PC-9 (cell line): Measurements from ENCODE around the gene EPHB2. TPM values are rescaled to one million over a fixed set of nuclear protein-coding genes. Genes with fewer than 3 reads are reported as not detected.
A peak's percentile ranks its signal among the peaks of the same experiment; 100 is the strongest.
"Not testable (repeated sequence)": the region's sequence is repeated elsewhere in the genome, so short reads cannot be mapped to it uniquely, and the experiment has no call there.

Experiments
- BruUV-seq: library from RNA; stranded (reverse); fragments of 400-500 nt; replicated peaks from 2 replicates; lab custom pipeline; 2021; lab: Mats Ljungman, UMichigan
- CTCF ChIA-PET: fragments of 300-600 bp; sonication (Branson Sonifier 250); formaldehyde crosslinking; loops from one replicate; lab custom pipeline; 2022; ENCODE audit warnings: antibody characterized with exemption; lab: Charles Lee
- POLR2A ChIA-PET: fragments of 300-600 bp; sonication (Branson Sonifier 250); formaldehyde crosslinking; loops from one replicate; lab custom pipeline; 2022; ENCODE audit warnings: antibody characterized with exemption; ENCODE audit not compliant: unreplicated experiment; lab: Charles Lee
- DNase-seq, 2 experiments: peaks; one replicate each; pipeline versions ENCODE4 v3.0.0 to v3.0.0-alpha.2; 2015 to 2022; ENCODE audit warnings: mixed read lengths in 1 of 2
- H2AFZ ChIP-seq: fragments of 200-600 bp; sonication (generic); 2 replicates; pipeline ENCODE4 v1.8.1; 2017; ENCODE audit warnings: antibody characterized with exemption
- H3F3A ChIP-seq: fragments of 200-600 bp; sonication (generic); 2 replicates; pipeline ENCODE4 v1.8.1; 2017; ENCODE audit warnings: antibody characterized with exemption, mild to moderate bottlenecking, low read depth; ENCODE audit not compliant: insufficient read depth
- H3K27ac ChIP-seq: fragments of 200-600 bp; sonication (generic); 2 replicates; pipeline ENCODE4 v1.6.1; 2016; ENCODE audit warnings: mixed run types
- H3K27me3 ChIP-seq: fragments of 200-600 bp; sonication (generic); 2 replicates; pipeline ENCODE4 v1.6.1; 2016; ENCODE audit warnings: low read depth, mixed run types; ENCODE audit not compliant: insufficient read depth
- H3K36me3 ChIP-seq: fragments of 200-600 bp; sonication (generic); 2 replicates; pipeline ENCODE4 v1.6.1; 2016; ENCODE audit warnings: low read depth, mixed run types
- H3K4me1 ChIP-seq: fragments of 200-600 bp; sonication (generic); replicated peaks from 2 replicates; pipeline ENCODE4 v1.6.1; 2016; ENCODE audit warnings: mixed run types; ENCODE audit not compliant: insufficient read depth
- H3K4me2 ChIP-seq: fragments of 200-600 bp; sonication (generic); 2 replicates; pipeline ENCODE4 v1.6.1; 2017; ENCODE audit warnings: mixed run types
- H3K4me3 ChIP-seq: fragments of 200-600 bp; sonication (generic); 2 replicates; pipeline ENCODE4 v1.6.1; 2016; ENCODE audit warnings: mixed run types
- H3K79me2 ChIP-seq: fragments of 200-600 bp; sonication (generic); 2 replicates; pipeline ENCODE4 v1.6.1; 2017; ENCODE audit warnings: low read depth, mixed run types
- H3K9me2 ChIP-seq: fragments of 200-600 bp; sonication (generic); 2 replicates; pipeline ENCODE4 v1.8.1; 2017; ENCODE audit warnings: mild to moderate bottlenecking; ENCODE audit not compliant: insufficient read depth
- H3K9me3 ChIP-seq: fragments of 200-600 bp; sonication (generic); 2 replicates; pipeline ENCODE4 v1.8.1; 2016; ENCODE audit warnings: low read depth; ENCODE audit not compliant: insufficient read depth
- H4K20me1 ChIP-seq: fragments of 200-600 bp; sonication (generic); 2 replicates; pipeline ENCODE4 v1.8.1; 2017; ENCODE audit not compliant: insufficient read depth
- EZH2 ChIP-seq: fragments of 200-600 bp; sonication (generic); IDR thresholded peaks from 2 replicates; pipeline ENCODE4 v1.8.0; 2017; ENCODE audit warnings: antibody characterized with exemption, low read depth
- intact Hi-C: fragments of 100-400 bp; cut with micrococcal nuclease; formaldehyde crosslinking; loops from one replicate; pipeline ENCODE4 v1.10.0; 2022; ENCODE audit not compliant: unreplicated experiment
- total RNA-seq: library from RNA; stranded (reverse); gene quantifications from 2 replicates; pipeline ENCODE4 v1.2.3, GENCODE V29; 2021
- TF ChIP-seq, protein P1 (sequence below): fragments of 200-600 bp; sonication (generic); conservative IDR thresholded peaks from 2 replicates; pipeline ENCODE4 v1.6.1; 2017; ENCODE audit warnings: mixed run types, antibody characterized with exemption, mild to moderate bottlenecking, moderate library complexity

EPHB2 gene
- total RNA-seq, 1 experiment from 2014 or later, result 26.7 TPM

DNA sequence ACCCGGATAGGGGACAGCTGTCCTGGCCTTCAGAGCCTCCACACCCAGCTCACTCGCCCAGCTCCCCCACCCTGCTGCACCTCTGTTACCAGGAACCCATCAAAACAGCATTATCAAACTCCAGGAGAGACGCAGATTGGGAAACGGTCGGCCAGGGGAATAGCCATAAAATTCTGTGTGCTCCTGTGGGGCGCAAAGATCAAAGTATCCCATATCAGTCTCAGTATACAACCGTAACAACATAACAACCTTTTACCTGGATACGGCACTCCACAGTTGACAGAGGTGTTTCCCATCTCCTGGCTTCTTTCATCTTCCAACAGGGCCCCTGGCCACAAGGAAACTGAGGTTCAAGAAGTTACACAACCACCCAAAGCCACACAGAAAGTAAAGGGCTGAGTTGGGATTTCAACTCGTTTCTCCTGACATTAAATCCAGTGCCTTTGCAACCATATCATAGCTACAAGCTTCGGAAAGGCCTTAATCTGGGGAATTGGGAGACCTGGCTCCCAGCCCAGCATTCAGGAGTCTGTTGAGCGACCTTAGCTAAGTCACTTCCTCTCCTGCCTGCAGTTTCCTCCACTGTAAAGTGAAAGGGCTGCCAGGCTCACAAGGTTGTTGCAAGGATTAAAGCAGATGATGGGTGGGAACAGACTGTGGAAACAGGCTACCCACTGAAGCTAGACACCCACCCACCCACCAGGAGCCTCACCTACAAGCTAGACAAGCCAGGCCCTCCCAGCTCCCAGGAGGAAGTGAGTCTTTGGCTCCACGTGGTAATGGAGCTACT, 8.1 kb upstream of the EPHB2 start:
- no peaks in the 10 kb centered on the region for H3K79me2 ChIP-seq
- TF ChIP-seq EZH2, result no peak
- TF ChIP-seq, protein P1, sequence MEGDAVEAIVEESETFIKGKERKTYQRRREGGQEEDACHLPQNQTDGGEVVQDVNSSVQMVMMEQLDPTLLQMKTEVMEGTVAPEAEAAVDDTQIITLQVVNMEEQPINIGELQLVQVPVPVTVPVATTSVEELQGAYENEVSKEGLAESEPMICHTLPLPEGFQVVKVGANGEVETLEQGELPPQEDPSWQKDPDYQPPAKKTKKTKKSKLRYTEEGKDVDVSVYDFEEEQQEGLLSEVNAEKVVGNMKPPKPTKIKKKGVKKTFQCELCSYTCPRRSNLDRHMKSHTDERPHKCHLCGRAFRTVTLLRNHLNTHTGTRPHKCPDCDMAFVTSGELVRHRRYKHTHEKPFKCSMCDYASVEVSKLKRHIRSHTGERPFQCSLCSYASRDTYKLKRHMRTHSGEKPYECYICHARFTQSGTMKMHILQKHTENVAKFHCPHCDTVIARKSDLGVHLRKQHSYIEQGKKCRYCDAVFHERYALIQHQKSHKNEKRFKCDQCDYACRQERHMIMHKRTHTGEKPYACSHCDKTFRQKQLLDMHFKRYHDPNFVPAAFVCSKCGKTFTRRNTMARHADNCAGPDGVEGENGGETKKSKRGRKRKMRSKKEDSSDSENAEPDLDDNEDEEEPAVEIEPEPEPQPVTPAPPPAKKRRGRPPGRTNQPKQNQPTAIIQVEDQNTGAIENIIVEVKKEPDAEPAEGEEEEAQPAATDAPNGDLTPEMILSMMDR, result no peak
- no peak overlapping the region for H3K4me3 ChIP-seq
- intact Hi-C loops, result no loop called here
- no peak for DNase-seq
- no peaks in the 10 kb centered on the region for H3K9me3 ChIP-seq
- H3K27ac ChIP-seq, result no peak overlapping the region
- ChIA-PET POLR2A (no interaction called here), CTCF (interaction anchor here (0.5 to 1.0 kb wide), 5 partner anchors 160 to 280 kb away, joined by 3 to 4 read pairs (median 3); no protein-coding TSS in a partner anchor)
- H4K20me1 ChIP-seq, result no peaks in the 10 kb centered on the region
- H3K4me2 ChIP-seq, result no peak overlapping the region
- H3K36me3 ChIP-seq, result no peaks in the 10 kb centered on the region
- no peaks in the 10 kb centered on the region for H3F3A ChIP-seq
- H3K9me2 ChIP-seq, result no peaks in the 10 kb centered on the region
- no TSS peak for BruUV-seq
- H3K27me3 ChIP-seq, result no peaks in the 10 kb centered on the region
- no peak overlapping the region for H2AFZ ChIP-seq
- H3K4me1 ChIP-seq, result no peaks in the 10 kb centered on the region

DNA sequence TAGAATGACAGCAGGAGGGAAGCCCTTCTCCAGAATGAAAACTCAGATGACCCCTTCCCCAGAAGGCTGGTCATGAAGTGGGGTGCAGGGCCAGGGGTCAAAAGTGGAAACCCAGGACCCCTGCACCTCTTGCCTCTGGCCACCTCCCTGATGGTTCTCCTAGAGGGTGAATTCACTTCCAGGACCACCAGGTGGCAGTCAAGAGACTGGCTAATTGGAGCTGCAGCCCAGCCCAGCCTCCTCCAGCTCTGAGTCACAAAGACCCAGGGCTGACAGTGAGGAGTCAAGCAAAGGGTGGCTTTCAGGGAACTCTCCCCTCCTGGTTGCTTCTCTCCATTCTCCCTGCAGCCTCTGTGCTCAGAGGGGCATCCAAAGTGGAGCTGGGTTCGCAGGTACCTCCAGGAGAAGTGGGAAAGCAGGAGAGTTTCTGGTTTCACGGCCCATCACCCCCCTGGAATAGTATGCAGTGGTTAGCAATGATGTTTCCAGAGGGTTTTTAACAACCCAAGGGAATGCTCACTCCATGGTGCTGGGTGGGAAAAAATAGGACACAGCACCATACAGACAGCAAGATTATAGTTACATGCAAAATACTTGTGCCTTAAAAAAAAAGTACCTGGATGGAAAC, 6.1 kb upstream of the EPHB2 start:
- H3F3A ChIP-seq, result no peaks in the 10 kb centered on the region
- H3K4me3 ChIP-seq, result no peak overlapping the region
- H3K4me1 ChIP-seq, result no peaks in the 10 kb centered on the region
- POLR2A ChIA-PET, result interaction anchor here (0.6 kb wide), 1 partner anchor 122 kb away, joined by 3 read pairs; no protein-coding TSS in a partner anchor
- CTCF ChIA-PET, result interaction anchor here (0.6 to 2.1 kb wide), 9 partner anchors 12 to 184 kb away, joined by 3 to 37 read pairs (median 4); no protein-coding TSS in a partner anchor
- peak; percentile 66 to 78 for DNase-seq
- no peaks in the 10 kb centered on the region for H3K79me2 ChIP-seq
- H3K9me2 ChIP-seq, result no peaks in the 10 kb centered on the region
- no peaks in the 10 kb centered on the region for H4K20me1 ChIP-seq
- no peaks in the 10 kb centered on the region for H3K27me3 ChIP-seq
- no peaks in the 10 kb centered on the region for H3K36me3 ChIP-seq
- no peak overlapping the region for H2AFZ ChIP-seq
- no peak overlapping the region for H3K4me2 ChIP-seq
- BruUV-seq, result no TSS peak
- TF ChIP-seq, protein P1, result peak; percentile 81
- TF ChIP-seq EZH2, result no peak
- H3K27ac ChIP-seq, result no peak overlapping the region
- no peaks in the 10 kb centered on the region for H3K9me3 ChIP-seq
- intact Hi-C loops, result loop anchor here (1.0 to 2.0 kb wide), 4 partner anchors 16 to 185 kb away; no protein-coding TSS in a partner anchor

DNA sequence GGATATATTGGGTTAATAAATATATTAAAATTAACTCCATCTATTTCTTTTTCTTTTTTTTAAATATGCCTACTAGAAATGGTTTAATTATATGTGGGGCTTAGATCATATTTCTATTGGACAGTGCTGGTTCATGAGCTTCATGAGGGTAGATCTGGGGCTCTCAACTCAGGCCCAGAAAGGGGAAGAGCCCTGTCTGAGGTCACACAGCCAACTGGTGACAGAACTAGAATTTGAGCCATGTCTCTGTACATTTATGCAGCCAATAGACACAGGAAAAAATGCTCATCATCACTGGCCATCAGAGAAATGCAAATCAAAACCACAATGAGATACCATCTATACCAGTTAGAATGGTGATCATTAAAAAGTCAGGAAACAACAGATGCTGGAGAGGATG, 5.1 kb upstream of the EPHB2 start:
- ChIA-PET CTCF (interaction anchor here (0.7 to 2.1 kb wide), 2 partner anchors 17 to 156 kb away, joined by 10 to 37 read pairs; no protein-coding TSS in a partner anchor), POLR2A (no interaction called here)
- Histone ChIP-seq H3K79me2 (no peaks in the 10 kb centered on the region), H4K20me1 (no peaks in the 10 kb centered on the region), H3K4me2 (no peak overlapping the region), H3K27me3 (no peaks in the 10 kb centered on the region), H3K27ac (no peak overlapping the region), H3F3A (no peaks in the 10 kb centered on the region), H3K4me1 (no peaks in the 10 kb centered on the region), H3K4me3 (no peak overlapping the region), H2AFZ (no peak overlapping the region), H3K36me3 (no peaks in the 10 kb centered on the region), H3K9me3 (no peaks in the 10 kb centered on the region), H3K9me2 (no peaks in the 10 kb centered on the region)
- no TSS peak for BruUV-seq
- DNase-seq, result no peak
- intact Hi-C loops, result loop anchor here (2.0 kb wide), 1 partner anchor 17 kb away; no protein-coding TSS in a partner anchor
- TF ChIP-seq EZH2, result no peak
- TF ChIP-seq, protein P1, result no peak

DNA sequence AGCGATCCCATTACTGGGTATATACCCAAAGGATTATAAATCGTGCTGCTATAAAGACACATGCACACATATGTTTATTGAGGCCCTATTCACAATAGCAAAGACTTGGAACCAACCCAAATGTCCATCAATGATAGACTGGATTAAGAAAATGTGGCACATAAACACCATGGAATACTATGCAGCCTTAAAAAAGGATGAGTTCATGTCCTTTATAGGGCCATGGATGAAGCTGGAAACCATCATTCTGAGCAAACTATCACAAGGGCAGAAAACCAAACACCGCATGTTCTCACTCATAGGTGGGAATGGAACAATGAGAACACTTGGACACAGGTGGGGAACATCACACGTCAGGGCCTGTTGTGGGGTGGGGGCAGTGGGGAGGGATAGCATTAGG, 4.5 kb upstream of the EPHB2 start:
- H3K79me2 ChIP-seq, BruUV-seq, H3K4me2 ChIP-seq, H3K27me3 ChIP-seq, H3F3A ChIP-seq, CTCF ChIA-PET, intact Hi-C loops, H3K36me3 ChIP-seq, DNase-seq, H3K4me3 ChIP-seq, H4K20me1 ChIP-seq, H3K9me3 ChIP-seq, H3K9me2 ChIP-seq, H3K27ac ChIP-seq, H3K4me1 ChIP-seq, H2AFZ ChIP-seq: not testable (repeated sequence)
- POLR2A ChIA-PET, result interaction anchor here (0.6 kb wide), 1 partner anchor 1133 kb away, joined by 29 read pairs; no protein-coding TSS in a partner anchor
